Tracheal epithelial cell (primary cell): ENCODE data around the gene SSX2. TPM values are rescaled to one million over a fixed set of nuclear protein-coding genes. Genes with fewer than 3 reads are reported as not detected.

Experiments
- total RNA-seq: library from RNA; depleted of rRNA; stranded (reverse); fragments of >200 nt; gene quantifications from 2 replicates; pipeline ENCODE4 v1.2.1, GENCODE V29; 2014

SSX2 gene, protein sequence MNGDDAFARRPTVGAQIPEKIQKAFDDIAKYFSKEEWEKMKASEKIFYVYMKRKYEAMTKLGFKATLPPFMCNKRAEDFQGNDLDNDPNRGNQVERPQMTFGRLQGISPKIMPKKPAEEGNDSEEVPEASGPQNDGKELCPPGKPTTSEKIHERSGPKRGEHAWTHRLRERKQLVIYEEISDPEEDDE
- total RNA-seq: not detected in 2 replicates

GRCh38 chrX:52707078-52707477 is at the start of gene SSX2:
Gene SSX2 (minus strand): TSS chrX:52707178. CDS start chrX:52705749, 1,429 bp downstream.

GRCh38 chrX:52750952-52751351 is 44.0 kb upstream of the SSX2 start, which contains the start of gene SSX2B:
Gene SSX2B (plus strand): TSS chrX:52751252. CDS start chrX:52752681, 1,429 bp downstream.

GRCh38 chrX:52654800-52655199 is 52.2 kb downstream of the SSX2 start, which contains the start of gene SSX7:
Gene SSX7 (minus strand): TSS chrX:52654900. CDS start chrX:52653472, 1,428 bp downstream.

Other genes starting within 250 kb of the SSX2 start
- not detected in 2 replicates for gene XAGE1A, start 211.4 kb downstream of the SSX2 start, total RNA-seq
- gene XAGE1B, start 190.1 kb downstream of the SSX2 start, total RNA-seq: not detected in 2 replicates
- gene SSX7, start 52.3 kb downstream of the SSX2 start, total RNA-seq: not detected in 2 replicates
- not detected in 2 replicates for gene SSX2B, start 44.1 kb upstream of the SSX2 start, total RNA-seq
- 0.24 TPM in 1 of 2 replicates, not detected in the other for gene SPANXN5, start 90.2 kb upstream of the SSX2 start, total RNA-seq
- gene XAGE5, start 104.1 kb upstream of the SSX2 start, total RNA-seq: not detected in 2 replicates
- not detected in 2 replicates for gene XAGE3, start 160.9 kb upstream of the SSX2 start, total RNA-seq
- 3.6 and 8.1 TPM in 2 replicates for gene FAM156B, start 190.2 kb upstream of the SSX2 start, total RNA-seq